ACHN (cell line): ENCODE results near the gene SCFD2.

Experiments
- DNase-seq: peaks from one replicate; pipeline ENCODE4 v3.0.0-alpha.2; 2015
- in situ Hi-C: cut with HindIII; loops from 2 replicates; pipeline ENCODE4 v1.10.0; 2017; ENCODE audit warnings: low sequenced_read_pairs, low pct_ligation_motif_present, low pct_unique_long_range_greater_than_20kb

Gene SCFD2

GRCh38 chr4:52991472-52991871 lies 374.4 kb downstream of the SCFD2 start:
- no peak for DNase-seq
- in situ Hi-C loops, result no loop called here

- DNase-seq, result no peak
- in situ Hi-C loops, result no loop called here
These were observed 375.2 kb downstream of the SCFD2 start for GRCh38 chr4:52990706-52991105.

GRCh38 chr4:52989865-52990264 lies 376.0 kb downstream of the SCFD2 start:
- in situ Hi-C loops, result no loop called here
- DNase-seq, result no peak

GRCh38 chr4:52987392-52988056 lies 378.3 kb downstream of the SCFD2 start:
- DNase-seq, result no peak
- in situ Hi-C loops, result no loop called here

- no peak for DNase-seq
- in situ Hi-C loops, result no loop called here
These were observed 381.4 kb downstream of the SCFD2 start for GRCh38 chr4:52984462-52984881.

- DNase-seq, result peak; percentile 63
- in situ Hi-C loops, result no loop called here
These were observed 382.1 kb downstream of the SCFD2 start for GRCh38 chr4:52983563-52984303.

- DNase-seq, result no peak
- in situ Hi-C loops, result no loop called here
These were observed 382.9 kb downstream of the SCFD2 start for GRCh38 chr4:52982946-52983340.

GRCh38 chr4:52982255-52982945 lies 383.5 kb downstream of the SCFD2 start:
- in situ Hi-C loops, result no loop called here

GRCh38 chr4:52979821-52980590 lies 385.9 kb downstream of the SCFD2 start:
- no peak for DNase-seq
- in situ Hi-C loops, result no loop called here

More at GRCh38 chr4:52982255-52982945, 383.5 kb downstream of the SCFD2 start:
- DNase-seq, result peak; percentile 30

GRCh38 chr4:52979020-52979419 lies 386.8 kb downstream of the SCFD2 start:
- in situ Hi-C loops, result no loop called here
- DNase-seq, result no peak

- in situ Hi-C loops, result no loop called here
- no peak for DNase-seq
These were observed 388.6 kb downstream of the SCFD2 start for GRCh38 chr4:52977252-52977651.

- in situ Hi-C loops, result no loop called here
- DNase-seq, result no peak
These were observed 389.2 kb downstream of the SCFD2 start for GRCh38 chr4:52976523-52977230.

- in situ Hi-C loops, result no loop called here
These were observed 397.2 kb downstream of the SCFD2 start for GRCh38 chr4:52968691-52969090.

GRCh38 chr4:52968241-52968640 lies 397.6 kb downstream of the SCFD2 start:
- in situ Hi-C loops, result no loop called here
- no peak for DNase-seq

More at GRCh38 chr4:52968691-52969090, 397.2 kb downstream of the SCFD2 start:
- DNase-seq, result no peak

GRCh38 chr4:52966781-52967180 lies 399.1 kb downstream of the SCFD2 start:
- no peak for DNase-seq
- in situ Hi-C loops, result no loop called here

GRCh38 chr4:52966172-52966571 lies 399.7 kb downstream of the SCFD2 start:
- in situ Hi-C loops, result no loop called here
- no peak for DNase-seq

- DNase-seq, result no peak
- in situ Hi-C loops, result no loop called here
These were observed 401.2 kb downstream of the SCFD2 start for GRCh38 chr4:52964561-52965101.

GRCh38 chr4:52964011-52964410 lies 401.9 kb downstream of the SCFD2 start:
- no peak for DNase-seq
- in situ Hi-C loops, result no loop called here
